HG02759 (cell line): ENCODE results near the gene SASH3.

Source experiments
- ATAC-seq: cut with Tn5 transposase; IDR thresholded peaks from one replicate; pipeline ENCODE4 v1.9.1; 2021; ENCODE audit warnings: mild to moderate bottlenecking, moderate library complexity; ENCODE audit not compliant: unreplicated experiment

SASH3 gene

DNA sequence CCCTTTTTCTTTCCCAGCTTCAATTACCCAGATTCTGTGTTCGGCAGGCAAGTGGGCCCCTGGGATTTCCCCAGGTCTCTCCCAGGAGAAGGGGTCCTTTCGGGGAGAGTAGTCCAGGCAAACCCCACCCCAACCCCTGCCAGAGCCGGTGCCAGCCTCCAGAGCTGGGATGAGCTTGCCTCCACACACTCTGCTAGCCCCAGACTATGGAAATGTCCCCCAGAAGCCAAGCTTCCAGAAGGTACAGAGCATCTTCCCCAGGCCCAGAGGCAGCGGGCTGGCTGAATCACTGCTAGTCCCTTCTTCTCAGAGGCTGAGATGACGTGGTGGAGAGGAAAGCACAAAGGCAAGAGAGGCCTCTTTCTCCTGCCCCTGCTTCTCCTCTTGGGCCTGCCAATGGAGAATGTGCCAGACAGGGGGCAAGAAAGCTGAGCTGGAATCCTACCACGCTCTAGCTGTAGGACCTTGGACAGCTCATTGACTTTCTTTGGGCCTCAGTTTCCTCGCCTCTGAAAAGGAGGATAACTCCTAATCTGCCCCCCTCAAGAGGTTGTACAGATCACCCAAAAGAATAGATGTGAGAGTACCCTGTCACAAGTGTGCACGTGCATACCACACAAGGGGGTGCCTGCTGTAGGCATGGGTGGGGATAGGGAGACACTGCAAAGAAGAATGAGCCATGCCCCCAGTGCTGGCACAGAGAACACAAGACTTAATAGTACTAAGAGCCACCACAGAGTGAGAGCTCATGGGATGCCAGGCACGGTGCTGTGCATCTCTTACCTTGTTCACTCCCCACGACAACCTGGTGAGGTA lies 2.1 kb downstream of the SASH3 start:
- ATAC-seq: no peak

DNA sequence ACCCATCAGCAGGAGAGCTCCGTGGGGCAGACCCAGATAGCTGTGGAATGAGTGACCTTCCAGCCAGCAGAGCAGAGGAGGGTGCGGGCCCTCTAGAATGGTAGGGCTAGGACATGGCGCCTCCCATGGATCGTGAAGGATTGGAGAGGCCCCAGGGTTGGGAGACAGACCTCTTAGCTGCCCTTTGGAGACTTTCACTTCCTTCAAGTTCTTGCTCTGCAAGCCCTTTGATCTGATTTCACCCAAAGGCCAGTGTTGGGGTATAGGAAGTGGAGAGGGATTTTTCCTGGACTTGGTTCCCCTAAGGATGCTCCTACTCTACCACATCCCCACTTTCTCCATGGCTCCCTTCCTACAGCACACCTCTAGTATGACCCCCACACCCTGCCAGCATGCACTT lies 3.0 kb downstream of the SASH3 start:
- ATAC-seq: no peak

DNA sequence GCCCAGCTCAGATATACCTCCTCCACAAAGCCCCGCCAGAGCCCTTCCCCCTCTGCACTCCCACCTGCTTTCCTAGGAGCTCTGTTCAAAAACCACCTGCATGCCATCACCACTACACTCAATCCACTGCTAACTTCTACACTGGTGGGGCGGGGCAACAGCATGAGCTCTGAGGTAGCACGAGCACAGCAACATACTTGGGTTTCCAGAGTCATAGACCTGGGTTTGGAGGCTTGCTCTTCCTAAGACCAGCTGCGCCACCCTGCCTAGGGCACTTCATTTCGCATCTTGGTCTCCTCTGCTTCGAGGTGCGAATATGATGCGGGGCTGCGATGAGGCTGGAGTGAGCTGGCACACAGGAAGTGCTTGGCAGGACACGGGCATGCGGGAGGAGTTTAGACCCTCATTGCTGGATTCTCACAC lies 3.6 kb downstream of the SASH3 start:
- no peak for ATAC-seq

DNA sequence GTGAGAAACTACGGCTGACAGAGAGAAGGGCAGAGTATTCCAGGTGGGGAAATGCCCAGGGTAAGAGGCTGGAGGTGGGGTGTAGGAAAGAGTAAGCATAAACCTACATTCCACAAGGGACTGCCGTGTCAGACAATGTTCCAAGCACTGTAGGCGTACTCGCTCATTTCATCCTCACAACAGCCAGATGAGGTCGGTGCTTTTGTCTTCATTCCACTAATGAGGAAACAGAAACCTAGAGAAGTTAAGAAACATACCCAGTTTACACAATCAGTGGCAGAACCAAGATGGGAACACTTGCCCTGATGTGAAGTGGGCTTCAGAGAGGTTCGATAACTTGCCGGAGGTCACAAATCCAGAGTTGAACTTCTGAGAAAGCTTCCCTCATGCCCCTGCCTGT lies 4.6 kb downstream of the SASH3 start:
- no peak for ATAC-seq

DNA sequence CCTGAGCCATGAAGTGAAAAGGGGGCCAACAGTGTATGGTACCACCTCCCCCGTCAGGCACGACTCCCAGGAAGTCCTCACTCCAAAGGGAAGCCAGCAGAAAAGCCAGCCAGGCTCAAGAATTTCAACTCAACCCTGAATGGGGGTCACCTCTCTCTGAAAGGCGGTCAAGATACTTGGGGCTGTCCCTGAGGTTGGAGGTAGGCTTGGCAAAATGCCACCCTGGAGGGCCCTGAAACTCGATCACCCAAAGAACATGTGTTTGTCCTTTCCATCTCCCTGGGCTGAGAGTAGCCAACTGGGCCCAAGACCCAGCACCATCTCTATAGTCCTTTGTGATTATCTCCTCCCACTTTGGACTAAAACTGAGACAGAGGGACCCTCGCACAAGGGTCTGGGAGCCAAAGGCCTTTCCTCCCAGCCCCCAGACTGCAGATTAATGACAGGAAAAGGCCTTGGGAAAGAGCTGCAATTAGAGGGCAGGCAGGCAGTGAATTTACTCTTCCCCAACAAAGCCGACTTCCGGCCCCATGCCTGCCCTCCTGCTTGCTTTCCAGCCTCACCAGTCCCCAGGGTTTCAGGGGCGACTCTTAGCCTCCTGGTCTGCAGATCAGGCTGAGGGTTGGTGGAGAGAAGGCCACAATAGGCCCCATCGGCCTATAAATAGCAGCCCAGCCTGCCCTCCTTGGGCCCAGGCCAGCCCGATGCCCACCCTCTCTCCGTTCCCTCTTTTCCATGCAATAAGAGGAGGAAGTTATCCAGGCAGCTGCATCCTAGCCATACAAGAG lies 5.6 kb downstream of the SASH3 start:
- ATAC-seq: no peak

DNA sequence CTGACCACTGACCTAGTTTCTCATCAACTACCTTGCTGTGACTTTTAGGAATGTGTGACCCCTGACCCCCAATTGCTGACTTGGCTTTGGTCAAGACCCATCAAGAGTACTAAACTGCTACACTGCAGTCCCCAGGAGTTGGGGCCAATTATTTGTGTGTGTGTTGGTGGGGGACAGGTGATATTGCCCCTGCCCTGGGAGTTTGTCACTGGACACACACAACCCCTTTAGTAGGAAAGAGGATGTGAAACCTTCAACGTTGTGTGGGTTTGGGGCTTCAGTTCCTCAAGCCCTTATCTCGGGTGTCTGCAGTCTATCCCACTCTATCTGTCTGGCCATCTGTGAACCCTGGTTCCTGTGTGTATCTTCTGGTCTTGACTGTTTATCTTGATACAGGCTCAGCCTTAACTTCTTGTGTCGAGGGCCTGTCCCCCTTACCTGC lies 6.5 kb downstream of the SASH3 start:
- ATAC-seq: peak; percentile 78

DNA sequence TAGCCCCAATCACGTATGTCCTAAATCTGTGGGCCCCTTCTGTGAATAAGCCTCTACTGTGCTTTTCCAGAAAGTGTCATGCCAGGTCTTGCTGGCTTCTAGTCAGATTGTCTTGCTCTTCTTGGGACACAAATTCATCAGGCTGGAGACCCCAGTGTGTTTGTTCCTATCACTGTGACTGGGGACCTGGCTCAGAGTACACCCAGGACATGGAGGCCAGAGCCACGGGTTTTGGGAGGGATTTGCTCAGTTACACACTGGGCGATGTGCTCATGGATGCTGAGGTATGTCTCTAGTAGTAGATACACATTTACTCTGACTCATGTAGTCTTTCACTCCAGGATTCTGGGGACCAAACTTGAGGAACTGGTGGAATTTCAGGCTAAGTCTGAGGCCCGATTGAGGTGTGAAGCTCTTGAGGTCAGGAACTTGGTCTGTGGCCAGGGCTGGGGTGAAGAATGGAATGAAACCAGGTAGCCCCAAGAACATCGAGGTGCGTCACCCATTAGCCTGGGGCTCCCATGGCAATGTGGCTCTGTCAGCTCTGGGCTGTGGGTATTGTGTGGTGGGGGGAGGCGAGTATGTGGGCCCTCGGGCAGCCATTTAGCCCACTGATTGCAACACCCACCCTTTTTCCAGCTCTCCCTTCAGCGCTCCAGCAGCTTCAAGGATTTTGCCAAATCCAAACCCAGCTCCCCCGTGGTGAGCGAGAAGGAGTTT lies 7.7 kb downstream of the SASH3 start:
- no peak for ATAC-seq

DNA sequence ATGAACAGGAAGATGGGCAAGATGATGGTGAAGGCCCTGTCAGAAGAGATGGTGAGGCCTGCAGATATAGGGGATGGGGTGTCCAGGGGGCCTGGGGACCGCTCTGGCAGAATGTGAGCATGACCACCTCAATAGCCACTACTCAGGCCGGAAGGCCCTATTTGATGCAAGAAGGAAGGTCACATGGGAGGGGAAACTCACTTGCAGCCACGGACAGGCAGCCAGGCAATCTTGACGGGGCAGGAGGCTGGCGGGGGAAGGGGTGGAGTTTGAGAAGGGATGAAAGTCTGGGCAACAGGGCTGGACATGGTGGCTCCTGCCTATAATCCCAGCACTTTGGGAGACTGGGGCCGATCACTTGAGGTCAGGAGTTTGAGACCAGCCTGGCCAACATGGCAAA lies 8.8 kb downstream of the SASH3 start:
- no peak for ATAC-seq

DNA sequence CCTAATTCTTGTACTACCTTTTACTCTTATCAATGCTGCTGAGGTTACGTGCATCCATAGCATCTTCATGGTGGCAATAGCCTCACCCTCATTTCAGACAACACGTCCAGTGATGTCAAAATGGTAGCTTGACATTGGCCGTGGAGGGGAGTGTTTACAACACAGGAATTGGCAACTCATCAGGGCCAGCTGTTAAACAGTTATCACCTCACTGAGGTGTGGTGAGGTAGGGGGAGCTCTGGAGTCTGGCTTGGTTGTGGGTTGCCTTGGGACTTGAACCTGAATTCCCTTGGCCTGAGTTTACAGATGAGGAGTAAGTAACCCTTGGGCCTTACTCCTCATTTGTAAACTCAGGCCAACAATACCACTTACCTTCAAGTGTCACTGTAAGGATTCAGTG lies 10.4 kb downstream of the SASH3 start:
- ATAC-seq: no peak

DNA sequence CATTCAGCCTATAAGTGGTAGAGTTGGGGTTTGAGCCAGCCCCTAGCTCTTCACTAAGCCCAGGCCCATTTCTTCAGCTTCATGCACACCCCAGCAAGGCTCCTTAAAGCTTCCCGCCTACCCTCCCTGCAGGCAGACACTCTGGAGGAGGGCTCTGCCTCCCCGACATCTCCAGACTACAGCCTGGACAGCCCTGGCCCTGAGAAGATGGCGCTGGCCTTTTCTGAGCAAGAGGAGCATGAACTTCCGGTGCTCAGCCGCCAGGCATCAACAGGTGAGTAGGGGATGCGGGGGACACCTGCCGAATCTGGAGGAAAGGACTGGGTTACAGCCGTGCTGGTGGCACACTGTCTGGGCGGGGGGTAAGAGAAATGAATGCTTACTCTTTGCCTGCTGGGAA lies 11.1 kb downstream of the SASH3 start:
- ATAC-seq: no peak

DNA sequence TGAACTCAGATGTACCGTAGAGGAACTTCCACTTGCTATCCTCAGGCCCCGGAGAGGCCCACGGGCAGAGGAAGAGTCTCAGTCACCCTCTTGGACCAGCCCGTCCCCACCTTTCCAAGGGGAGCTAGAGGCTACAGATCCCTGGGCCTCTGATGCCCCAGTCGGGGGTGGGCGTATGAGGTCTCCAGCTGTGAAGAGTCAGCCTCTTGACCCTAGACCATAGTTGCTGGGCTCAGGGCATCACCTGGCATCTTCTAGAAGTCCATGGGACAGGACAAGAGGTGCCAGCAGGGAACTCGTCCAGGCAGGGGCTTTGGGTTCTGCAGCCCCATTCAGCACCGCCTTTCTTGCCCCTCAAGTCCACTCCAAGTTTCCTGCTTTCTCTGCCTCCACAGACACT lies 11.6 kb downstream of the SASH3 start:
- no peak for ATAC-seq

DNA sequence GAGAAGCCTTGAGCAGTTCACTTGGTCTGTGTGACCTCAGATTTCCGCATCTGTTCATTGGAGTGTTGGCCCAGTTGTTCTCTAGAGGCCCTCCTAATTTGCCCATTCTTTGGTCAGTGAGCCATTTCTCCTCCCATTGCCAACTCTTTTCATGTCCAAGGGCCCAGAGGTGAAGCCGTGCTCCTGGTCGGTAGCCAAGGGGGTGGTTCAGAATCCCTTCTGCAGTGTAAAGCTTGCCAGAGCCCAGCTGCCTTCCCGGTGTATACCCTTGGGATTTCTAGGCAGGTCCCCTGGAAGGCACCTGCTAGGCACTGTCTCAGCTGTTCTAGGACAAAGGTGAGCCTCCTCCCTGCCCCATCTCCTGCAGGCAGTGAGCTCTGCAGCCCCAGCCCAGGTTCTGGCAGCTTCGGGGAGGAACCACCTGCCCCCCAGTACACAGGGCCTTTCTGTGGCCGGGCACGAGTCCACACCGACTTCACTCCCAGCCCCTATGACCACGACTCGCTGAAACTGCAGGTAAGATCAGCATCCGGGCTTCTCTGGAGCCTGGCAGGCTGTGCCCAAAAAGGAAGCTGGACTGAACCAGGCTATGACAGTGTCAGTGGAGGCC lies 12.3 kb downstream of the SASH3 start:
- ATAC-seq: no peak

DNA sequence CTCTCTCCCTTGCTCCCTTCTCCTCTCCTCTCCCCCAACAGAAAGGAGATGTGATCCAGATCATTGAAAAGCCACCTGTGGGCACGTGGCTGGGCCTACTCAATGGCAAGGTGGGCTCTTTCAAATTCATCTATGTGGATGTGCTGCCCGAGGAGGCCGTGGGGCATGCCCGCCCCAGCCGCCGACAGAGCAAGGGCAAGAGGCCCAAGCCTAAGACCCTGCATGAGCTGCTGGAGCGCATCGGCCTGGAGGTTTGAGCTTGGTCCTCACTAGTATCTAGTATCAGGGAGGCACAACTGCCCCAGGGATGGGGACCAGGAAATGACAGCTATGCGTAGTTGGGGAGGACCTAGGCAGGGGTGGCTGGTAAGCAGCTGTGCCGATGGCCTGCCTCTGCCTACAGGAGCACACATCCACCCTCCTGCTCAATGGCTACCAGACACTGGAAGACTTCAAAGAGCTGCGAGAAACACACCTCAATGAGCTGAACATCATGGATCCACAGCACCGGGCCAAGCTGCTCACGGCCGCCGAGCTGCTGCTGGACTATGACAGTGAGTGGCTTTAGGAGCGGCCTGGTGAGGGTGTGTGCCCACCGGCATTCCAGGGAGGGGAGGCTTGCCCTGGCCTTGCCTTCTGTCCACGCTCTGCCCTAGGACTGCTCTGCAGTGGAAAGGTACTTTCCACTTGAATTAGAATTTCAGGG lies 13.0 kb downstream of the SASH3 start:
- ATAC-seq: no peak

DNA sequence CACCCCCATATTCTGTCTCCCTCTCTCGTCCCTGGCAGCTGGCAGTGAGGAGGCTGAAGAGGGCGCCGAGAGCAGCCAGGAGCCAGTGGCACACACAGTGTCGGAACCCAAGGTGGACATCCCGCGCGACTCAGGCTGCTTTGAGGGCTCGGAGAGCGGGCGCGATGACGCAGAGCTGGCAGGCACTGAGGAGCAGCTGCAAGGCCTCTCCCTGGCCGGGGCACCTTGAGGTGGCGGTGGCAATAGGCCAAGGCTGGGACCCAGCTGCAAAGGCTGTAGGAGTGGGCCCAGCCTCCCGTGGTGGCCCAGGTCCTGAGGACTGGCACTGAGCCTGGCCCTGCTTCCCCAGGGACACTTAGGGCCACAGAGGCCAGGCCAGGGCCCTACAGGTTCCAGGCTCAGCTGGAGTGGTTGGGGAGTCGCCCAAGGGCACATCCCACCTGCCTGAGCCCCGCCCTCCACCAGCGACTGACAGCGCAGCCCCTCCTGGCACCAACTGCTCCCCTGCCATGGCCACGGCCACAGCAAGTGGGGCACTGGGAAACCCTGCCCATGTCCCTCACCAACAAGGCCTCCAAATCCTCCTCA lies 13.9 kb downstream of the SASH3 start:
- no peak for ATAC-seq

DNA sequence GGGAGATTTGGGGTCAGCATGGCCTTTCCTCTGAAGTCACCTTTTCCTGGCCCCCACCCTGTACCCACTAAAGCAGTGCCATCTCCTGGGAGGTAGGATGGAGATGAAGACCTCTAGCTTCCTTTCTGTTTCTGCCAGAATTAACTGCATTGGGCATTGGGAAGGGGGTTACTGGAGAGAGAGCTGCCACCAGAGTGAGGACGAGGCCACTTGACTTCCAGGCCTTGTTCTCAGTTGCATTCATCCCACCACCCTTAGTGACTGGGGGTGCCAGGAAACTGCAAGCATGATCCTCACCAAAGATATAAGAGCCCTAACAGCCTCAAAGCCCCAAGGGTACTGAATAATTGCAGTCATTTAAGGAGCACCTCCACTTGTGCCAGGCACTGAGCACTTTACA lies 15.8 kb downstream of the SASH3 start:
- no peak for ATAC-seq

DNA sequence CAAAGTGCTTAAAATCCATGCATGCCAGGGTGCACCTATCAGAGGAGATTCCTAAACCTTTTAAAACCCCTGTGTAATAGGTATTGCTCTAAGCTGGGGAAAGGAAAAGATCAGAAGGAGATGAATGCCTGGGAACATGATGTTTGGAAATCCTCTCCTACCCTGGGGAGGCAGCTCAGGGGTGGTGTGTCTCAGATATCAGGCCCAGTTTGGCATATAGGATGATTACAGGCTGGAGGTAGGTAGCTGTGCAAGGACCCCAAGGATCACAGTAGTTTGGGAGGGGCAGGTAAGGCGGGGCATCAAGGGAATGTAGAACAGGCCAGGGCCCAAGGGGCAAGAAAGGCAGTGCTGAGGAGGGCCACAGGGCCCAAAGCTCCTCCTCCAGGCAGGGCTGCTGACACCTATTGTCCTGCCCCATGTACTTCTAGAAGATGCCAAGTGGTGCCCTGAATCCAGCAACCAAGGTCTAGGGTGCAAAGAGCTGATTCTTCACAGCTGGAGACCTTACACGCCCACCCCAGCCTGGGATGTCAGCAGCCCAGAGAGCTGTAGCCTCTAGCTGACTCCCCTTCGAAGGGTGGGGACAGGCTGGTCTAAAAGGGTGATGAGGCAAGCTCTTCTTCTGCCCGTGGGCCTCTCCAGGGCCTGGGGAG lies 17.6 kb downstream of the SASH3 start:
- no peak for ATAC-seq

DNA sequence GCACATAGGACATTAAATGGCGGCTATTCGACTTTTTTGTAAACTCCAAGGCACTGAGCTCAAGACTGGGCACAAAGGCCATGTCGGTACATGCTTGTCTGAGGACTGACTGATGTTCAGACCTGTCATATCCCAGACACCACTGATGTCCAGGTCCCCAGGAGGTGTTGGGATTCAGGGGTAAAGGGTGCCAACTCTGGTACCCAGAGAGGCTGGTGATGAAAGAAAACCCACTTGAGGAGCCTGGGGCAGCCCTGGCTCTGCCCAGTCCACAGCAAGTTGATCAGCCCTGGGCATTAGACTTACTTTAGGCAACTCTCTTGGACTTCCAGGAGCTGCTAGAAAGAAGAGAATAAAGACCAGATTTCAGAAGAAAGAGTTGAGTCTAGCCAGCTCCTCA lies 18.7 kb downstream of the SASH3 start:
- ATAC-seq: no peak

DNA sequence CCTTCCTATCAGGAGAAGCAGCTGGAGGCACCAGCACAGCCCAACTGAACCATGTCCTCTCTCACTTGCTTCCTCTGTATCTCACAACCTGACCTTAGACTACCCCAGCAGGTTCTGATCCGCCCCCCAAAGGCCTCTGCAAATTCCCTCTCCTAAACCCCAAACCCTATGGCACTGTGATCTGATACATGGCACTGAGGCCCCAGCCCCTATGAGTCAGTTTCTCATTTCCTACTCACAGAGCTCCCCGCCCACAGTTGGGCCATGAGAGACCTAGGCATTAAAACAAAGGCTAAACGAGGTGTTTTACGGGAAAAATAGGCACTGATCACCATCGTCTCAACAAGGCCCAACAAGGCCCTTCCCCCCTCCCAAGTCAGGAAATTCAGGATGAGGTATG lies 19.1 kb downstream of the SASH3 start:
- no peak for ATAC-seq

DNA sequence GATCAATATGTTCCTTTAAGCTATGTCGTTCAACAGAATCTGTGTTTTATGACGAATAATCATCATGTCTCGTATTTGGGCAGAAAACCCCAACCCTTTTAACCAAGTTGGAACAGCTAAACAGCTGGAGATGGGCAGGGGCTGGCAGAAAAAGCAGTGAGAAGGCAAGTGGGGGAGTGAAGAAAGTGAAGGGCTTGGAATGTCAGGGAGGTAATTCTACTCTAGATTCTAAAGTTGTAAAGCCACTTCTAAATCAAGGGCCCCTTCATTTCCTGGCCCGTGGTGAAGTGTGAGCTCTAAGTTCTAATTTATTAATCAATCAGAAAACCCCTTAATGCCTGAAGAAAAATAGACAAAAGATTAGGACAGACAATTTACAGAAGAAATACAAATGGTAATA lies 20.4 kb downstream of the SASH3 start:
- ATAC-seq: no peak

DNA sequence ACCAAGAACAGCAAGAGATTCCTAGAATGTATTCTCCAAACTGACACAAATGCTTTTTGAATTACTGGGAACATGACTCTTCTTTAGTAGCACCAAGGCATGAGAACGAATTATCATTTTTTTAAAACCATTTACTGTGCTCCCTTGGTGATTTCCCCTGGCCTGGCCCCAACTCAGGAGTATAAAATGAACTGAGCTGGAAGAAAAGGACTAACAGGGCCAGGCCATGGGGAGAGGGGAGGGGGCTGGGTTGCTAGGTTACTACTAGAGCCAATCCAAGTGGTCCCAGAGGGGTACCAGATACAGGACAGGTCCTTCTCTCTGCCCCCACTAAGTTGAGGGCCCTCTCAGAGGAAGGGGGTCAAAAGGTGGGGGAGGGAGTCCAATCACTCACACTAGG lies 23.1 kb downstream of the SASH3 start:
- ATAC-seq: no peak
